ENCODE measurements around the gene DAP.

Gene DAP

DNA sequence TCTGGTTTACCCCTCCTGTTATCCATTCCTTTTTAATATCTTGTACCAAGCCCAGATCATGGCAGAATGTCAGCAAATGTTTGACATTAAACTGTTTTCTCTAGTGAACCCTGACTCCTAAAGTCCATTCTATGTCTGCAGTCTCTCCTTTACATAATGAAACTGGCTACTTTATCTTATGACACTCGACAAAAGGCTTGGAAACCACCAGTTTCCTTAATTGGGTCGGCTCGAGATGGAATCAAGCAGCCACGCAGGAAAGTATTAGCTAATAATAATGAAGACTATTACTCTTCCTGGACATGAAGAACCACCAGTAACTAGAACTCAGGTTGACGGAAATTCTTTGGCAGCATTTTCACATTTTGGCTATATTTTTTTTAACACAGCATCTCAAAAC, 17.5 kb downstream of the DAP start:
- no peak for FAIRE-seq
- no peak for DNase-seq (ENCODE audit: insufficient read length, low spot score)
- TF ChIP-seq, protein P1, sequence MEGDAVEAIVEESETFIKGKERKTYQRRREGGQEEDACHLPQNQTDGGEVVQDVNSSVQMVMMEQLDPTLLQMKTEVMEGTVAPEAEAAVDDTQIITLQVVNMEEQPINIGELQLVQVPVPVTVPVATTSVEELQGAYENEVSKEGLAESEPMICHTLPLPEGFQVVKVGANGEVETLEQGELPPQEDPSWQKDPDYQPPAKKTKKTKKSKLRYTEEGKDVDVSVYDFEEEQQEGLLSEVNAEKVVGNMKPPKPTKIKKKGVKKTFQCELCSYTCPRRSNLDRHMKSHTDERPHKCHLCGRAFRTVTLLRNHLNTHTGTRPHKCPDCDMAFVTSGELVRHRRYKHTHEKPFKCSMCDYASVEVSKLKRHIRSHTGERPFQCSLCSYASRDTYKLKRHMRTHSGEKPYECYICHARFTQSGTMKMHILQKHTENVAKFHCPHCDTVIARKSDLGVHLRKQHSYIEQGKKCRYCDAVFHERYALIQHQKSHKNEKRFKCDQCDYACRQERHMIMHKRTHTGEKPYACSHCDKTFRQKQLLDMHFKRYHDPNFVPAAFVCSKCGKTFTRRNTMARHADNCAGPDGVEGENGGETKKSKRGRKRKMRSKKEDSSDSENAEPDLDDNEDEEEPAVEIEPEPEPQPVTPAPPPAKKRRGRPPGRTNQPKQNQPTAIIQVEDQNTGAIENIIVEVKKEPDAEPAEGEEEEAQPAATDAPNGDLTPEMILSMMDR (IDR thresholded peaks at IDR 0.05; ENCODE audit: insufficient read depth, missing control alignments) = no peak

GRCh38 chr5:10741661-10742060, 19.4 kb downstream of the DAP start:
- no peak for FAIRE-seq
- TF ChIP-seq, protein P1 (IDR thresholded peaks at IDR 0.05; ENCODE audit: insufficient read depth, missing control alignments) = no peak
- no peak for DNase-seq (ENCODE audit: insufficient read length, low spot score)

DNA sequence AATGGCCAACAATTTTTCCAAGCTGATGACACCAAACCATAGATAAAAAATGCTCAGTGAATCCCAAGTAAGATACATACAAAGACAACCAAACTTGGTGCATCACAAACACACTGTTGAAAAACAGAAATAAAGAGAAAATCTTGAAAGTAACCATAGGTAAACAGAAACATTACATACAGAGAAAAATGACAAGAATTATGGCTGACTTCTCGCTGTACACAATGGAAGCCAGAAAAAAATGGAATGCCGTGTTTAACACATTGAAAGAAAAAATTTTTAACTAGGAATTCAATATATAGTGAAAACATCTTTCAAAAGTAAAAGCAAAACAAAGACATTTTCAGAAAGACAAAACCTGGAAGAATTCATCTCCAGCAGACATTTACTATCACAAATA, 20.6 kb downstream of the DAP start:
- TF ChIP-seq, protein P1 (IDR thresholded peaks at IDR 0.05; ENCODE audit: insufficient read depth, missing control alignments) = no peak
- DNase-seq (ENCODE audit: insufficient read length, low spot score) (no peak), FAIRE-seq (no peak)

DNA sequence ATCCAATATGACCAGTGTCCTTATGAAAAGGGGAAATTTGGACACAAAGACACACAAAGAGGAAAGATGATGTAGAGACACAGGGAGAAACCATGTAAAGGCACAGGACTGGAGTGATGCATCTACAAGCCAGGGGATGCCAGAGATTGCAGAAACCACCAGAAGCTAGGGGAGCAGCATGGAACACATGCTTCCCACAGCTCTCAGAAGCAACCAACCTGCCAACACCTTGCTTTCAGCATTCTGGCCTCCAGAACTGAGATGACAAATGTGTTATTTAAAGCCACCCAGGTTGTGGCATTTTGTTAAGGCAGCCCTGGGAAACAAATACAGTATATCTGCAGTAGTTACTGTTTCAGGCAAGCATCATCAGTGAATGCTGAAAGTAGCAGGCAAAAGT, 23.2 kb downstream of the DAP start:
- FAIRE-seq = no peak

DNA sequence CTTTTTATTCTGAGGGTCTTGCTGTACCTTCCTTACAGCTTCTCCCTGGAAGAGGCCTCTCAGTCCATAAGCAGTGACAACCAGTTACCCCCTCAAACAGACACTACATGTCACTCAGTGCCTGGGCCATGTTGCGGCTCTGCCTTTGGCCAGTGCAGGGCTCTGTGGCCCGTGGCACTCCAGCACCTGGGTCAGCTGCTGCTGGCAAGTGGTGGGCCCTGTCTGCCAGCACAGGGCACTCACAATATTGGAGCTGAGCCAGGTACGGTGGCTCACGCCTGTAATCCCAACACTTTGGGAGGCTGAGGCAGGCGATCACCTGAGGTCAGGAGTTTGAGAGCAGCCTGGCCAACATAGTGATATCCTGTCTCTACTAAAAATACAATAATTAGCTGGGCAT, 24.2 kb downstream of the DAP start:
- FAIRE-seq (no peak), DNase-seq (ENCODE audit: insufficient read length, low spot score) (no peak)
- TF ChIP-seq, protein P1 (IDR thresholded peaks at IDR 0.05; ENCODE audit: insufficient read depth, missing control alignments) = no peak

More for the DNA sequence above, 23.2 kb downstream of the DAP start:
- TF ChIP-seq, protein P1 (IDR thresholded peaks at IDR 0.05; ENCODE audit: insufficient read depth, missing control alignments) = no peak
- DNase-seq (ENCODE audit: insufficient read length, low spot score) = no peak

DNA sequence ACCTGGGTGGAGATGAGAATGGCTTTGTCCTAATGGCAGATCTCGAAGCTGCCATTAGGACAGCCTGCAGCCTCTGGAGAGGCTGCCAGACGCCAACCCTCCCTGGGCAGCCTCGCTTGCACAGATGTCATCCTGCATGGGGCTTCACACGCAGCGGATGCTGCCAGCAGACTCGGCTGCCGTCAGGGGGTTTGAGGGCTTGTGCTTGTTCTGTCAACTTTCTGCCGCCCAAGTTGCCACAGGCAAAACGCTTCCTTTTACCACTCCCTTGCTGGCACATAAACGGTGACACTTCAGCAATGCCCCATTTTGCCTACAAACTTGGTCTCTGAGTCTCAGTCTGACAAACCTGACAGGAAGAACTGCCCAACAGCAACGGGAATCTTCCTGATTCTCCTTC, 24.7 kb downstream of the DAP start:
- DNase-seq (ENCODE audit: insufficient read length, low spot score) (no peak), FAIRE-seq (no peak)
- TF ChIP-seq, protein P1 (IDR thresholded peaks at IDR 0.05; ENCODE audit: insufficient read depth, missing control alignments) = no peak

- no peak for FAIRE-seq
- TF ChIP-seq, protein P1 (IDR thresholded peaks at IDR 0.05; ENCODE audit: insufficient read depth, missing control alignments) = no peak
- no peak for DNase-seq (ENCODE audit: insufficient read length, low spot score)
Measured at GRCh38 chr5:10735569-10736276, 25.3 kb downstream of the DAP start.

Data from D721Med (cell line).